K562 (cell line): Measurements from ENCODE around the gene HOXA1. TPM values are rescaled to one million over a fixed set of nuclear protein-coding genes. Genes with fewer than 3 reads are reported as not detected.

Source experiments
- ATAC-seq: fragments of 200-7000 bp; cut with Tn5 transposase; 3 replicates; pipeline ENCODE4 v1.9.1; 2020; ENCODE audit warnings: moderate library complexity
- BruUV-seq: library from RNA; stranded (reverse); fragments of 400-500 nt; replicated peaks from 2 replicates; lab custom pipeline; 2021; lab: Mats Ljungman, UMichigan
- CTCF ChIA-PET: fragments of 300-600 bp; formaldehyde crosslinking; extraction: SDS; loops from one replicate; lab custom pipeline; 2021; ENCODE audit warnings: low intra/inter-chr PET ratio; lab: Yijun Ruan, JAX
- POLR2A ChIA-PET: fragments of 300-600, 350-650 bp; sonication (Branson Sonifier 250); formaldehyde crosslinking; extraction: SDS; loops from one replicate; lab custom pipeline; 2021; ENCODE audit warnings: antibody characterized with exemption, inconsistent platforms; lab: Yijun Ruan, JAX
- DNase-seq, 4 experiments: peaks; one replicate each; pipeline versions ENCODE4 v3.0.0 to v3.0.0-alpha.2; 2011 to 2018; ENCODE audit warnings: low spot score in 3 of 4, mixed read lengths in 3 of 4; ENCODE audit errors: extremely low read depth in 1 of 4
- FAIRE-seq: peaks from 2 replicates; lab custom pipeline; 2011; peaks lifted over from hg19 to GRCh38; lab: Jason Lieb, UNC
- H2AFZ ChIP-seq: 2 replicates; pipeline ENCODE4 v1.6.0; 2011; ENCODE audit warnings: low read depth, low read length, control low read depth, inconsistent platforms
- H3K27ac ChIP-seq: fragments of 200-600 bp; 3 replicates; pipeline ENCODE4 v1.8.0; 2011; ENCODE audit warnings: low read depth, mild to moderate bottlenecking, control low read depth, inconsistent platforms, low read length, moderate library complexity, mixed read lengths; ENCODE audit errors: extremely low read depth
- H3K27me3 ChIP-seq, 2 experiments: fragments of 300-600 bp in 1 of 2; 2 replicates in 1 of 2; 3 replicates in 1 of 2; pipeline versions ENCODE4 v1.6.0 to v1.8.0; 2011; ENCODE audit warnings: inconsistent platforms in 2 of 2, low read length in 2 of 2, mild to moderate bottlenecking in 1 of 2, mixed read lengths in 1 of 2, moderate library complexity in 1 of 2; ENCODE audit not compliant: control insufficient read depth in 2 of 2, insufficient read depth in 2 of 2
- H3K36me3 ChIP-seq: fragments of 300-600 bp; 3 replicates; pipeline ENCODE4 v1.8.0; 2011; ENCODE audit warnings: mild to moderate bottlenecking, low read length, inconsistent platforms; ENCODE audit not compliant: control insufficient read depth, insufficient read depth
- H3K4me1 ChIP-seq, 2 experiments: fragments of 200-600 bp in 1 of 2; replicated peaks in 1 of 2; 2 replicates in 1 of 2; 3 replicates in 1 of 2; pipeline versions ENCODE4 v1.5.1 to v1.8.0; 2011; ENCODE audit warnings: inconsistent platforms in 2 of 2, low read length in 2 of 2, mild to moderate bottlenecking in 1 of 2, mixed read lengths in 1 of 2, moderate library complexity in 1 of 2; ENCODE audit not compliant: control insufficient read depth in 2 of 2, insufficient read depth in 2 of 2
- H3K4me2 ChIP-seq: 2 replicates; pipeline ENCODE4 v1.6.1; 2011; ENCODE audit warnings: low read length, control low read depth, inconsistent platforms, mixed read lengths; ENCODE audit not compliant: insufficient read depth
- H3K4me3 ChIP-seq: fragments of 200-600 bp; sonication (generic), shearing (Covaris generic); 2 replicates; pipeline ENCODE4 v1.5.1; 2016; ENCODE audit warnings: control low read depth, inconsistent platforms
- H3K79me2 ChIP-seq: fragments of 200-600 bp; 3 replicates; pipeline ENCODE4 v1.8.0; 2011; ENCODE audit warnings: low read length, inconsistent platforms; ENCODE audit not compliant: control insufficient read depth, insufficient read depth
- H3K9ac ChIP-seq, 2 experiments: 2 replicates each; pipeline versions ENCODE4 v1.6.0 to v1.6.1; 2011; ENCODE audit warnings: low read depth in 2 of 2, low read length in 2 of 2, control low read depth in 1 of 2, inconsistent platforms in 1 of 2, mild to moderate bottlenecking in 1 of 2, mixed read lengths in 1 of 2; ENCODE audit not compliant: insufficient read depth in 1 of 2
- H3K9me1 ChIP-seq: one replicate; pipeline ENCODE4 v1.6.0; 2011; ENCODE audit warnings: inconsistent platforms, mild to moderate bottlenecking, low read length, moderate library complexity; ENCODE audit not compliant: control insufficient read depth, insufficient read depth
- H3K9me3 ChIP-seq: replicated peaks from 2 replicates; pipeline ENCODE4 v1.5.1; 2011; ENCODE audit warnings: low read depth, low read length, inconsistent platforms; ENCODE audit not compliant: control insufficient read depth, insufficient read depth
- H4K20me1 ChIP-seq: replicated peaks from 2 replicates; pipeline ENCODE4 v1.6.1; 2011; ENCODE audit warnings: low read length, inconsistent platforms, mixed read lengths; ENCODE audit not compliant: control insufficient read depth, insufficient read depth
- IFI16 ChIP-seq: fragments of 250-450 bp; sonication (Bioruptor Pico); IDR thresholded peaks from 2 replicates; pipeline ENCODE4 v2.1.2; 2022; ENCODE audit warnings: mild to moderate bottlenecking, inconsistent platforms
- KDM5B ChIP-seq: fragments of 200-600 bp; sonication (generic); IDR thresholded peaks from 2 replicates; pipeline ENCODE4 v1.6.1; 2012; ENCODE audit warnings: low read depth, mild to moderate bottlenecking, moderate library complexity, low read length, control low read depth, inconsistent platforms; ENCODE audit not compliant: insufficient replicate concordance
- ZNF134 ChIP-seq: fragments of 250-450 bp; sonication (Bioruptor Pico); conservative IDR thresholded peaks from 2 replicates; pipeline ENCODE4 v1.4.0; 2020
- WGBS: fragments of 100-300 bp; shearing (Covaris generic); methylation state at CpG from one replicate; pipeline ENCODE4 v1.1.6; 2016; ENCODE audit warnings: low coverage, mixed read lengths; ENCODE audit not compliant: insufficient coverage; ENCODE audit errors: missing lambda C conversion rate; 5-methylcytosine and 5-hydroxymethylcytosine counted together
- in situ Hi-C: fragments of 300-500 bp; cut with MboI; formaldehyde crosslinking; loops from 4 replicates; pipeline ENCODE4 v1.15.0; 2018; ENCODE audit warnings: inconsistent platforms, mixed read lengths
- intact Hi-C: fragments of 100-400 bp; cut with micrococcal nuclease; formaldehyde crosslinking; loops from 2 replicates; pipeline ENCODE4 v1.14.2; 2022
- polyA plus RNA-seq, 8 experiments: library from polyadenylated mRNA; depleted of rRNA in 4 of 8; stranded (reverse) in 5 of 8; unstranded in 3 of 8; fragments of >200 nt; fragmentation: Nextera tagmentation in 2 of 8; fragmentation: Illumina TruSeq in 1 of 8; extraction: Ambion mirVana in 2 of 8; extraction: Trizol in 1 of 8; gene quantifications; 2 replicates each; pipeline versions ENCODE4 v1.2.1 to v1.2.3, GENCODE V29; 2011 to 2014; ENCODE audit warnings: inconsistent platforms in 1 of 8, missing spikeins in 1 of 8
- total RNA-seq, 7 experiments: library from RNA; depleted of rRNA in 6 of 7; stranded (reverse); fragments of >200 nt in 6 of 7; fragmentation: Illumina TruSeq in 2 of 7; extraction: Trizol in 2 of 7; gene quantifications; 2 replicates each; pipeline versions ENCODE4 v1.2.1 to v1.2.3, GENCODE V29; 2011 to 2021; ENCODE audit warnings: low replicate concordance in 1 of 7
- TF ChIP-seq, protein P1 (sequence below): sonication (generic); formaldehyde crosslinking; IDR thresholded peaks from 2 replicates; pipeline ENCODE4 v1.8.0; 2022; ENCODE audit warnings: missing genetic modification reagents, mild to moderate bottlenecking, borderline replicate concordance
- TF ChIP-seq, protein P2 (sequence below): sonication (generic); formaldehyde crosslinking; IDR thresholded peaks from 2 replicates; pipeline ENCODE4 v1.4.0; 2020; ENCODE audit warnings: mild to moderate bottlenecking, missing genetic modification reagents
- TF ChIP-seq, protein P3 (sequence below): sonication (generic); formaldehyde crosslinking; IDR thresholded peaks from 2 replicates; pipeline ENCODE4 v1.5.0; 2020; ENCODE audit warnings: missing genetic modification reagents
- TF ChIP-seq, protein P4 (sequence below): fragments of 450-650 bp; IDR thresholded peaks from 2 replicates; pipeline ENCODE4 v1.7.0; 2016; ENCODE audit warnings: borderline replicate concordance

Gene HOXA1
- total and polyA plus RNA-seq, 9 of the 15 experiments (the other 6 are each of a cell fraction or from before 2014, with no cell fraction given) = 0.03 to 0.63 (median 0.09) TPM; not detected in 4

DNA sequence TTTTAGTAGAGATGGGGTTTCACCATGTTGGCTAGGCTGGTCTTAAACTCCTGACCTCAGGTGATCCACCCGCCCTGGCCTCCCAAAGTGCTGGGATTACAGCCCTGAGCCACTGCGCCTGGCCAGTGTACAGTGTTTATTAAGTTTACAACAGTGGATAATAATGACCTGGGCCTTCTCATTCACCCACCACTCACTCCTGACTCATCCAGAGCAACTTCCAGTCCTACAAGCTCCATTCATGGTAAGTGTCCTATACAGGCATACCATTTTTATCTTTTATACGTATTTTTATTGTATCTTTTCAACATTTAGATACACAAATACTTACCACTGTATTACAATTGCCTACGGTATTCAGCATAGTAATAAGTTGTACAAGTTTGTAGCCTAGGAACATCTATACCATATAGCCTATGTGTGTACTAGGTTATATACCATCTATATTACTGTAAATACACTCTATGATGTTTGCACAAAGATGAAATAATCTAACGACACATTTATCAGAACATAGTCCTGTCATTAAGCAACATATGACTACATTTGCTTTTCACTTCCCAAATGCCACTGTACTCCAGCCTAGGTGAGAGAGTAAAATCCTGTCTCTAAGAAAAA lies 17.1 kb downstream of the HOXA1 start:
- in situ Hi-C loops = loop anchor here (5.0 kb wide), 1 partner anchor 49 kb away; no protein-coding TSS in a partner anchor
- CTCF ChIA-PET = no interaction called here
- TF ChIP-seq IFI16 = no peak
- TF ChIP-seq, all 486 proteins: peak for 0
- Histone ChIP-seq H3K27me3 (peaks cover 0 to 4% of the 10 kb centered on the region in 2 experiments; a peak in 1 of 5 replicates), H3K36me3 (no peaks in the 10 kb centered on the region), H3K4me2 (no peak overlapping the region), H4K20me1 (no peaks in the 10 kb centered on the region), H3K4me3 (no peak overlapping the region), H3K9ac (no peak overlapping the region), H3K79me2 (no peaks in the 10 kb centered on the region), H3K9me3 (no peaks in the 10 kb centered on the region), H3K9me1 (no peaks in the 10 kb centered on the region), H3K4me1 (no peaks in the 10 kb centered on the region), H2AFZ (no peak overlapping the region), H3K27ac (no peak overlapping the region)
- POLR2A ChIA-PET = no interaction called here
- FAIRE-seq (no peak), ATAC-seq (no peak), DNase-seq (no peak)
- 15% methylated on average over 5 of the region's 5 CpGs for WGBS
- no TSS peak for BruUV-seq
- intact Hi-C loops = no loop called here

DNA sequence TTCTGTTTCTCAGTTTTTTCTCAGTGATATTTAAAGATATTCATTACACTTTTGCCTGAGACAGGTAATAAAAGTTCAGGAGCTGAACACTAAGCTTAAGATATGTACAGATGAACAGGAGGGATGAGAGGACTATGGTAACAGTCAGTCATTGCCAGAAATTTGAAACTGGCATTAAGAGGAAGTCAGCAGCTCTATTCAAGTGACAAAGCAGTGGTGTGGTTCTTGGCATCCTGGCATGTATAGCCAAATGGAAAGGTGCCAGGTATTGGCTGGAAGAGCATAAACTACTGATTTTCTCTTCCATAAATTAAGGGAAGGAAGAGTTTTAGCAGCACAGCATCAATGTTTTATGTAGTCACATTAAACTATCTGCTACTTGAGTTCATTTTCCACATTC lies 22.7 kb downstream of the HOXA1 start:
- DNase-seq (no peak), FAIRE-seq (no peak), ATAC-seq (no peak)
- BruUV-seq = no TSS peak
- H3K9me3 ChIP-seq = no peaks in the 10 kb centered on the region
- H3K9ac ChIP-seq = no peak overlapping the region
- in situ Hi-C loops (no loop called here), intact Hi-C loops (no loop called here)
- no peak overlapping the region for H2AFZ ChIP-seq
- H3K4me3 ChIP-seq = no peak overlapping the region
- H3K79me2 ChIP-seq = no peaks in the 10 kb centered on the region
- peaks cover 0 to 7% of the 10 kb centered on the region in 2 experiments; a peak in 2 of 5 replicates for H3K4me1 ChIP-seq
- H3K4me2 ChIP-seq = no peak overlapping the region
- H3K9me1 ChIP-seq = no peaks in the 10 kb centered on the region
- H3K36me3 ChIP-seq = no peaks in the 10 kb centered on the region
- POLR2A ChIA-PET = no interaction called here
- H3K27me3 ChIP-seq = peaks cover 0 to 4% of the 10 kb centered on the region in 2 experiments; a peak in 2 of 5 replicates
- CTCF ChIA-PET = no interaction called here
- H4K20me1 ChIP-seq = no peaks in the 10 kb centered on the region
- H3K27ac ChIP-seq = no peak overlapping the region
- TF ChIP-seq KDM5B (no peak), ZNF134 (CRISPR knock-in tag) (no peak)
- TF ChIP-seq, protein P1, sequence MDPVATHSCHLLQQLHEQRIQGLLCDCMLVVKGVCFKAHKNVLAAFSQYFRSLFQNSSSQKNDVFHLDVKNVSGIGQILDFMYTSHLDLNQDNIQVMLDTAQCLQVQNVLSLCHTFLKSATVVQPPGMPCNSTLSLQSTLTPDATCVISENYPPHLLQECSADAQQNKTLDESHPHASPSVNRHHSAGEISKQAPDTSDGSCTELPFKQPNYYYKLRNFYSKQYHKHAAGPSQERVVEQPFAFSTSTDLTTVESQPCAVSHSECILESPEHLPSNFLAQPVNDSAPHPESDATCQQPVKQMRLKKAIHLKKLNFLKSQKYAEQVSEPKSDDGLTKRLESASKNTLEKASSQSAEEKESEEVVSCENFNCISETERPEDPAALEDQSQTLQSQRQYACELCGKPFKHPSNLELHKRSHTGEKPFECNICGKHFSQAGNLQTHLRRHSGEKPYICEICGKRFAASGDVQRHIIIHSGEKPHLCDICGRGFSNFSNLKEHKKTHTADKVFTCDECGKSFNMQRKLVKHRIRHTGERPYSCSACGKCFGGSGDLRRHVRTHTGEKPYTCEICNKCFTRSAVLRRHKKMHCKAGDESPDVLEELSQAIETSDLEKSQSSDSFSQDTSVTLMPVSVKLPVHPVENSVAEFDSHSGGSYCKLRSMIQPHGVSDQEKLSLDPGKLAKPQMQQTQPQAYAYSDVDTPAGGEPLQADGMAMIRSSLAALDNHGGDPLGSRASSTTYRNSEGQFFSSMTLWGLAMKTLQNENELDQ (CRISPR knock-in tag) = no peak
- TF ChIP-seq, protein P2, sequence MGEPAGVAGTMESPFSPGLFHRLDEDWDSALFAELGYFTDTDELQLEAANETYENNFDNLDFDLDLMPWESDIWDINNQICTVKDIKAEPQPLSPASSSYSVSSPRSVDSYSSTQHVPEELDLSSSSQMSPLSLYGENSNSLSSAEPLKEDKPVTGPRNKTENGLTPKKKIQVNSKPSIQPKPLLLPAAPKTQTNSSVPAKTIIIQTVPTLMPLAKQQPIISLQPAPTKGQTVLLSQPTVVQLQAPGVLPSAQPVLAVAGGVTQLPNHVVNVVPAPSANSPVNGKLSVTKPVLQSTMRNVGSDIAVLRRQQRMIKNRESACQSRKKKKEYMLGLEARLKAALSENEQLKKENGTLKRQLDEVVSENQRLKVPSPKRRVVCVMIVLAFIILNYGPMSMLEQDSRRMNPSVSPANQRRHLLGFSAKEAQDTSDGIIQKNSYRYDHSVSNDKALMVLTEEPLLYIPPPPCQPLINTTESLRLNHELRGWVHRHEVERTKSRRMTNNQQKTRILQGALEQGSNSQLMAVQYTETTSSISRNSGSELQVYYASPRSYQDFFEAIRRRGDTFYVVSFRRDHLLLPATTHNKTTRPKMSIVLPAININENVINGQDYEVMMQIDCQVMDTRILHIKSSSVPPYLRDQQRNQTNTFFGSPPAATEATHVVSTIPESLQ = no peak
- TF ChIP-seq, protein P3, sequence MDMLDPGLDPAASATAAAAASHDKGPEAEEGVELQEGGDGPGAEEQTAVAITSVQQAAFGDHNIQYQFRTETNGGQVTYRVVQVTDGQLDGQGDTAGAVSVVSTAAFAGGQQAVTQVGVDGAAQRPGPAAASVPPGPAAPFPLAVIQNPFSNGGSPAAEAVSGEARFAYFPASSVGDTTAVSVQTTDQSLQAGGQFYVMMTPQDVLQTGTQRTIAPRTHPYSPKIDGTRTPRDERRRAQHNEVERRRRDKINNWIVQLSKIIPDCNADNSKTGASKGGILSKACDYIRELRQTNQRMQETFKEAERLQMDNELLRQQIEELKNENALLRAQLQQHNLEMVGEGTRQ (CRISPR knock-in tag) = no peak
- TF ChIP-seq, protein P4, sequence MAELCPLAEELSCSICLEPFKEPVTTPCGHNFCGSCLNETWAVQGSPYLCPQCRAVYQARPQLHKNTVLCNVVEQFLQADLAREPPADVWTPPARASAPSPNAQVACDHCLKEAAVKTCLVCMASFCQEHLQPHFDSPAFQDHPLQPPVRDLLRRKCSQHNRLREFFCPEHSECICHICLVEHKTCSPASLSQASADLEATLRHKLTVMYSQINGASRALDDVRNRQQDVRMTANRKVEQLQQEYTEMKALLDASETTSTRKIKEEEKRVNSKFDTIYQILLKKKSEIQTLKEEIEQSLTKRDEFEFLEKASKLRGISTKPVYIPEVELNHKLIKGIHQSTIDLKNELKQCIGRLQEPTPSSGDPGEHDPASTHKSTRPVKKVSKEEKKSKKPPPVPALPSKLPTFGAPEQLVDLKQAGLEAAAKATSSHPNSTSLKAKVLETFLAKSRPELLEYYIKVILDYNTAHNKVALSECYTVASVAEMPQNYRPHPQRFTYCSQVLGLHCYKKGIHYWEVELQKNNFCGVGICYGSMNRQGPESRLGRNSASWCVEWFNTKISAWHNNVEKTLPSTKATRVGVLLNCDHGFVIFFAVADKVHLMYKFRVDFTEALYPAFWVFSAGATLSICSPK = no peak
